Stimulated activated CD4-positive, alpha-beta T cell treated with anti-CD3 and anti-CD28 coated beads, Interleukin-2, amount 100 ng/mL, for 24 hours (primary cell): ENCODE results near the gene EPN1.

ENCODE experiments used
- DNase-seq, 2 donors: peaks; one replicate each; pipeline ENCODE4 v3.0.0-alpha.2; 2020

The EPN1 gene

DNA sequence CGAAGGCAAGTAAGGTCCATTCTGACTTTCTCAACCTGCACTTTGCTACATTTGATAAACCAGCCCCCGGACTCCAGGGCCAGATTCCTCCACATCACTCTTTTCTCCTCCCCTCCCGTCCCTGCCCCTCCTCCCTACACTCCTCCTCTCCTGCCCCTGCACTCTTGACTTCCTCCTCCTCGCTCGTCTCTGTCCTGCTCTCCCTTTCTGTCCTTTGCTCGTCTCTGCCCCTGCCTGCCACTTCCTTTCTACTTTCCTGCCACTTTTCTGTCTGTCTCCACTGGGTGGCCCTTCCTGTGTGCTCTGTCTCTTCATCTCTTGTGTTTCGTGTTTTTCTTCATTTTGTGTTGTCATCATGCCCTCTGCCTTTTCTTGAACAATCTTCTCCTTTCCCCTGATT is 13.2 kb upstream of the EPN1 start:
- DNase-seq = no peak

DNA sequence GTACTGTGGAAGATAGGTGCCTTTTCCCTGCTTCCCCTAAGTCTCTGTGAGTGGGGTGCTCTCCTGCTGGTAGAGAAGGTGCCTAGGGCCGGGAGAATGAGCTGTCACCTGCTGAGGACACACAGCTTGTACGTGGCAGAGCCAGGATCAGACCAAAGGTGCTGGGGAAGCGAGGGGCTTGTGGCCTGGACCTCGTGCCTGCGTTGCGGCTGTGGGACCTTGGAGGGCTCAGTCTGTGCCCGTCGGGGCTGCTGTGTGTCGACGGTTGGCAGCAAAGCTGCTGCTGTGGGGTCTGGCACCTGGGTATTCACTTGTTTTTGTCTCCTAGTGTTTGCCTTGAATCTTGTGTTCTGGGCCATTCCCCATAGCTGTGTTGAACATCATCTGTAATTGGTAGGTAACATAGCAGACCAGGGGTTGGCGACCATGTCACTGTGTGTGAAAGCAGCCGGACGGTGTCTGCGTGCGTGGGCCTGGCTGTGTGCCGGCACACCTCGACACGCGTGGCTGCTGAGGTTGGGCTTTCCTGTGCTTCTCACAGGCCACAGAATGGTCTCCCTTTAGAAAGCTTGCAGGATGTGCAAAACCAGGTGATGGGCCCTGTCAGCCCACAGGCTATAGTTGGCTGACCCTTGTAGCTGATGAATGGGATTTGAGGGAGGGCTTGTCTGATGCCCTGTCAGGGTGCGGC is 11.0 kb upstream of the EPN1 start:
- DNase-seq = no peak

DNA sequence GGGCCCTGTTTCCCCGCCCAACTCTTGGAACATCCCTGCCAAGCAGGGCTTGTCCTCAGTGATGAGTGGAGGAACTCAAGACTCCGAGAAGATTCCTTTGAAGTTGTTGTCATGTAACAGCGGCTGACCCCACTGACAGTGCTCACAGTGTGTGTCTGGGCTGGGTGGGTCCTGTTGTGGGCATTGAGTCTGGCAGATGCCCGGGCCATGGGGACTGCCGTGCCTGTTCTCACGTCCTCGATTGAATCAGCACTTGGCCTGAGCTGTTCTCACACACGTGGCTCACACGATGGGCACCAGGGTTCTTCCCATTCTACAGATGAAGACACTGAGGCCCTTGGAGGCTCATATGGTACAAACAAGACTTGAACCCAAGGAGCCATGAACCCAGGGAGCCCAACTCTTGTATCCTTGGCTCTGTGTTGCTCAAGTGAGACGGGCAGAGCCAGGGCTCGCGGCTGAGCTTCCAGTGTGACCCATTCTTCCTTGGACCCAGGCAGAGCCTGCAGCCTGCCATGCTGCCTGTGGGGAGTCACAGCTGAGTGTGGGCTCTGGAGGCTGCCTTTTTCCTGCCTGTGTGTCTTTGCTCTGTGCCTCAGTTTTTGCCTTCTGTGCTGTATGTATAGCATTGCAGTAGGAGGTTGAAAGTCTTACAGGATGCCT is 8.6 kb upstream of the EPN1 start:
- DNase-seq = no peak

DNA sequence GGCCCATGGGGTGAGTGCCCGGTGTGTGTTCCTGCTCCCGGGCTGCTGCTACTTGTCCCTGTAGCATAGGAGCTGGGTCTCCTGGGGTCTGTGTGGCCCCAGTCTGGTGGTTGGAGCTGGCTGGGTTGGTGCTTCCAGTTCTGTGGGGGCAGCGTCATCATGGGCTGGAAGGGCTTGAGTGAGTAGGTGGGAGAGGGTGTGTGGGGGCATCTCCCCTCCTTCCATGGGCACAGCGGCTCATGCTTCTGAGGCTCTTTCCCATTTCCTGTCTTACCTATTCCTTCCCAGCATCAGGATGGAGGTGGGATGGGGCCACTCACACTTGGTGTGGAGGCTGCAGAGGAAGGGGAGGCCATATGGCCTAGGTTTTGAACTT is 8.0 kb upstream of the EPN1 start:
- no peak for DNase-seq

DNA sequence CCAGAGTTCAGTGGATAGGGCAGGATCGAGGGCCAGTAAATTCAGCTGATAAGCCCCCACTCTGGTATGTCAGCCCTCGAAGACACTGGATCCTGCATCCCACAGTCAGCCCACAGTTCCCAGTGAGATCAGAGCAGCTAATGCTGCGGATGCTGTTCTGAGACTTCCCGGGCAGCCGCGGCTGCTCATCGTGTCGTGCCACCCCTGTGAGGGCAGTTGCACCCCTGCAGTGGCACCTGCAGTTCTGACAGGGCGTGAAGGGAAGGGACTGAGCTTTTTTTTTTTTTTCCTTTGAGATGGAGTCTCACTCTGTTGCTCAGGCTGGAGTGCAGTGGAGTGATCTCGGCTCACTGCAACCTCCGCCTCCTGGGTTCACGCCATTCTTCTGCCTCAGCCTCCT is 7.5 kb upstream of the EPN1 start:
- DNase-seq = no peak

DNA sequence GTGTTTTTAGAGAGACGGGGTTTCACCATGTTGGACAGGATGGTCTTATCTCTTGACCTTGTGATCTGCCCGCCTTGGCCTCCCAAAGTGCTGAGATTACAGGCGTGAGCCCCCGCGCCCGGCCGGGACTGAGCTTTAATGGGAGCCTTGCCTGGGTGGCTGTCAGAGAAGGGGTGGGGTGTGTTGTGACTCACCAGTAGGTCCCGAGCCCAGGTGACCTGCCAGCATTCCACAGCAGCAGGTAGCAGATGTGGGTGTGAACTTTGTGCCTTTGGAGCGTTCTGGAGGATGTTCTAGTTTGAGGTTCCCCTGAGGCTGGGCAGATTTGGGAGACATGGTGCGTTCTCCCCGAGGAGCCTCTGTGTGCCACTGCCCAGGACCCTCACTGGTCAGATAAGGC is 7.1 kb upstream of the EPN1 start:
- no peak for DNase-seq

DNA sequence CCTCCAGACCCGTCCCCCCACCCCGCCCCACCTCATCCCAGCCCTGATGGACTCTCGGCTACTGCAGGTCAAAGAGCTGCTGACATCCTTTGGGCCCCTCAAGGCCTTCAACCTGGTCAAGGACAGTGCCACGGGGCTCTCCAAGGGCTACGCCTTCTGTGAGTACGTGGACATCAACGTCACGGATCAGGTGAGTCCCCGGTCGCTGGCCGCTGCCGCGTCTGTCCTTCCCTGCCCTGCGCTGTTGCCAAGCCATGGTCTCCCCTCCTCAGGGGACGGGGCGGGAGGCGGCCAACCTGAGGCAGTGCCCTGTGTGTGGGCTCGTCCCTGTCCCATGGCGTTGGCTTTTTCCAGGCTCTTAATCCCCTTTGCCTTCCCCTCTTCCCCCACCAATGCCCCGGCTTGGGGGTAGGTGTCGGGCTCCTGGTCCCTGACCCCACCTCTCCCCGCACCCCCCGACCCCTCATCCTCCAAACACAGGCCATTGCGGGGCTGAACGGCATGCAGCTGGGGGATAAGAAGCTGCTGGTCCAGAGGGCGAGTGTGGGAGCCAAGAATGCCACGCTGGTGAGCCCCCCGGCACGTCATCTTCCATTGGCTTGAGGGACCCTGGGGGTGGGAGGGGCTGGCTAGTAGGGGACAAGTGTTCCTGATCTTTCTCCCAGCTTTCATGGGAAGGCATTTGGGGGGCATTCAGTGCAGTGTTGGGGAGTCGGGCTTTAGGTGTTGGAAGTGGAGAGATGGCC is 6.2 kb upstream of the EPN1 start:
- DNase-seq = no peak

DNA sequence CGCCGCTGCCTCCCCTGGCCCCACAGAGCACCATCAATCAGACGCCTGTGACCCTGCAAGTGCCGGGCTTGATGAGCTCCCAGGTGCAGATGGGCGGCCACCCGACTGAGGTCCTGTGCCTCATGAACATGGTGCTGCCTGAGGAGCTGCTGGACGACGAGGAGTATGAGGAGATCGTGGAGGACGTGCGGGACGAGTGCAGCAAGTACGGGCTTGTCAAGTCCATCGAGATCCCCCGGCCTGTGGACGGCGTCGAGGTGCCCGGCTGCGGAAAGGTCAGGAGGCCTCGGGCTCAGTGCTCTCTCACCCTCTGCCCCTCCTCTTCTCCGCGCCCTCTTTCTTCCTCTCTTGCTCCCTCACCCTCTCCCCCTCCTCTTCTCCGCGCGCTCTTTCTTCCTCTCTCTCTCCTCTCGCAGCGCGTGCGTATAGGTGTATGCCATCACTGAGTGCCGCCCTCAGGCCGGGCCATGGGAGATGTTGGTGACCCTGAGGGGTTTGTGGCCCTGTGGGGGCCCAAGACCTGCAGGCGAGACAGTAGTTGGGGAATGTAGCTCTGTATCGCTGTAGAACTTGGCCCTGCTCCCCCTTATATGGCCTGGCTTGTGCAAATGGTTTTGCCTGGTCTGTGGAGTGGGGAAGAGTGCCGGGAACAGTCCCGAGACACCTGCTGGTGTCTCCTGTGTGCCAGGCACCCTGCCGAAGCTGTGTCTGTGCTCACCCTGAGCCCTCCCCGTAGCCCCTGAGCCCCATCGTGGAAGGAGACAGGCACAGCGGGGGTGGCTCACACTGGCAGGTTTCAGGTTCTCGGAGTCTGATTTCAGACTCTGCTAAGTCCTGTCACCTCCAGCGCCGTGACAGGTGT is 5.4 kb upstream of the EPN1 start:
- no peak for DNase-seq

DNA sequence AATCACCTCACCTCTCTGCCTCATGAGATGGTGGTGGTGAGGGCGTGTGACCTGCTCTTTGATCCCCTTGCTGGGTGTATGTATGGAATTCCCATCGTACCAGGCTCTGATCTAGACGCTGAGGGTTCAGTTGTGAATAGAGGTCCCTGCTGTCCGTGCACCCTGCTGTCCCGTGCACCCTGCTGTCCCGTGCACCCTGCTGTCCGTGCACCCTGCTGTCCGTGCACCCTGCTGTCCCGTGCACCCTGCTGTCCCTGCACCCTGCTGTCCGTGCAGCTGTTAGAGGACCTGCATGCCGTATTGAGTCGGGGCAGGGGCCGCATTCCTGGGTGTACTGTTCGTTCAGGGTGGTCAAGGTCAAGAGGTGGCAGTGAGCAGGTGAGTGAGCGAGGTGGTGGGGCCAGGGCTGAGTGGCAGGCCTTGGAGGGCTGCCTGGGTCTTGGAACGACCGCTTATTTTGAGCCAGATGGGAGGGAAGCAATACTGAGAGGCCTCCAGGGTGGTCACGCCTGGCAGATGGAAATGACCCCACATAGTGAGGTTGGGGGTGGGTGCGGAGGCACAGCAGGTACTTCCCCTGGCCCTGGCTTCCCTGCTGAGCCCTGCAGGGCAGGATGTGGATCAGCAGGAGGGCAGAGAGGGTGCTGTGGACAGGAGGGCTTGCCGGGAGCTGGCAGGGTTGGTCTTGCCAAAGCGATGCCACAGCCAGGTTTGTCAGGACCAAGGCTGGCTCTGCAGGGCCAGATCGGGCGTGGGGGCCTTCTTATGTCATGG is 4.6 kb upstream of the EPN1 start:
- DNase-seq = peak in 1 of 2 donors; percentile 37

DNA sequence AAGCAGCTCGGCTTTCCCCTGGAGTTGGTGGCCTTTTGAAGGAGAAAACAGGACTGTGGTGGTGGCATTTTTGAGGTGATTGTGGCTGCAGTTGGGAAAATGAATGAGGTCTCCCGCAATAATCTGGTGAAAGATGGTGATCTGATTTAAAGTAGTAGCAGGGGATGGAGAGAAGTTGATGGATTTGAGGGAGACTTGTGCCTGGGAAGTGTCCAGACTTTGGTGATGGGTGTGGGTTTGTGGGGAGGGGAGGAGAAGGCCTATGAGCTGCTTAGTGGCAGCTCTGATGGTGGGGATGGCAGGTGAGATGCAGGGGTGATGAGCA is 4.0 kb upstream of the EPN1 start:
- DNase-seq = no peak

DNA sequence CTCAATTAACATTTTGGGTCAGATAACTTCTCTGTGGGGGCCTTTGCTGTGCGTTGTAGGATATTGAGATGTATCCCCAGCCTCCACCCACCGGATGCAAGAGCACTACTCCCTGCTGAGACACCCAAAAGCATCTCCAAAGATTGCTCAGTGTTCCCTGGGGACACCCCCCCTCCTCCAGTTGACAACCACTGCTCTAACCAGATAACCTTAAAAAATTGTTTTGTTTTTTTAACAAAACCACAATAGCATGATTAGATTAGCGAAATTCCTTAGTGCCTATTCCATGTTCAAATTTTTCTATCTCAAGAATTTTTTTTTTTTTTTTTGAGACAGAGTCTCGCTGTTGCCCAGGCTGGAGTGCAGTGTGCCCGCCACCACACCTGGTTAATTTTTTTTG is 2.6 kb upstream of the EPN1 start:
- no peak for DNase-seq

DNA sequence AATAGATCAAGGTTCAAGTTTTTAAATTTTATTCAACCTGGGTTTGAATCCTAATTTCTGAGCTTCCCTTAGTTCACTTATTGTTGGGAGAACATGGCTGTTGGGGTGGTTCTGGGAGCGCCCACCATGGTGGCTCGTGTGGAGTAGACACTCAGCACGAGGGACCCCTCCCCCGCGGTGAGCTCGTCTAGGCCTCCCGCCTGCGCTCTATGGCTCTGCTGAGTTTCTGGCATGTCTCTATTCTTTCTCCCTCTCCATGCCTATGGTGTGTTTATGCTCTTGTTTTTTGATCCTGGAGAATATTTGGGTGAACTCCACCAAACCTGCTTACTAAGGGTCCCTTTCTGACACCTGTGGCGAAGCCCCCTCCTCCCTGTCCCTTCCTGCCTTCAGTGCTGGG is 1.6 kb upstream of the EPN1 start:
- DNase-seq = no peak

DNA sequence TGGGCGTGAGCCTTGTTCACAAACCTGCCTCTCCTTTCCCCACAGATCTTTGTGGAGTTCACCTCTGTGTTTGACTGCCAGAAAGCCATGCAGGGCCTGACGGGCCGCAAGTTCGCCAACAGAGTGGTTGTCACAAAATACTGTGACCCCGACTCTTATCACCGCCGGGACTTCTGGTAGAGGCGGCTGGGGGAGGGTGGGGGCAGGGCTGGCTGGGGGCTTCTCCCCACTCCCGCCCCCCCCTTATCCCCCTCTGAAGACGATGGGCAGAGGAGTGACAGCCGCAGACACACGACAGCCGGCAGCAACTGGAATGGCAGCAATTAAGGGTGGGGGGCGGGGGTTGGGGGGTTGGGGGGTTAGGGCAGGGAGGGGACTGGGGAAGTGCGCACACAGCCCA is 1.1 kb upstream of the EPN1 start:
- DNase-seq = no peak

DNA sequence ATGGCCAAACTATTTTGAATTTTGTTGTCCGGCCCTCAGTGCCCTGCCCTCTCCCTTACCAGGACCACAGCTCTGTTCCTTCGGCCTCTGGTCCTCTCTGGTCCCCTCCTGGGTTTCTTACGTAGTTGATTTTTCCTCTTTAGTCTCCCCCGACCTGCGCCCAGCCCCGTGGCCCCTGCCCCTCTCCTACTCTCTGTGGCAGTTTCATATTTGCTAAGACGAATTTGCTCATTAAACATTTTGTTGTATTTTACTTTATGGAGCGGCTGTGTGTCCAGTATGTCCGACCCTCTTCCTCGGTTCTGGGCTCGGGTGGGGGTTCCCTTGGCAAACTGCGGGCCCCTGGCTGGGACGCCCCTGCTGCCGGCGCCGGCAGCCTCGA is 576 bp upstream of the EPN1 start:
- DNase-seq = no peak

DNA sequence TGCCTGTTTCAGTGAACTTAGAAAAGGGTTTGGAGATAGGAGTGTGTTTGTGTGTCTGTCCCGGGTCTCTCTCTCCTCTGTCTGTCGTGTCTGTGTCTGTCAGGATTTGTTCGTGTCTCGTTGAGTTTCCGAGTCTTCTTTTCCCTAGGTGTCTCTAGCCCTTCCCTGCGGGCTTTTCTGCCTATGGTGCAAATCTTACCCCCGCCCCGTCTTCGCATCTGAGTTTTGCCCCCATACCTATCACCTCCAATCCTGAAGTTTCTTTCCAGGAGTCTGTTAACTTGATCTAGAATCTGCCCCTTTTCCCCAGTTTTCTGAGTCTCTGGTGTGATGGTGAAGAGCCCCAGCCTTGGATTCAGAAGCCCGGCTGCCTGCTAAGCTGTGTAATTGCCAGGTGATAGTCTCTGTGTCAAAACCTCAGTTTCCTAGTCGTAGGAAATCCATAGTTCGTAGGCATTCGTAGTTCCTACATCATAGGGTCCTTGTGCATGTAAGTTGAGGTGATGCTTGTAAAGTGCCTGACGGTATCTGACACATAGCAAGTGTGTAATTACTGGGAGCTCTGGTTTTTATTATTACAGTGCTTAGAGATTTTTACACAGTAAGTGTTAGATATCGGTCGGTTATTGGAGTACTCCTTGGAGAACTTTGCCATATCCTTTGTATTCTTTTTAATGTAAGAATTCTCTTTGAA is 782 bp downstream of the EPN1 start:
- no peak for DNase-seq

DNA sequence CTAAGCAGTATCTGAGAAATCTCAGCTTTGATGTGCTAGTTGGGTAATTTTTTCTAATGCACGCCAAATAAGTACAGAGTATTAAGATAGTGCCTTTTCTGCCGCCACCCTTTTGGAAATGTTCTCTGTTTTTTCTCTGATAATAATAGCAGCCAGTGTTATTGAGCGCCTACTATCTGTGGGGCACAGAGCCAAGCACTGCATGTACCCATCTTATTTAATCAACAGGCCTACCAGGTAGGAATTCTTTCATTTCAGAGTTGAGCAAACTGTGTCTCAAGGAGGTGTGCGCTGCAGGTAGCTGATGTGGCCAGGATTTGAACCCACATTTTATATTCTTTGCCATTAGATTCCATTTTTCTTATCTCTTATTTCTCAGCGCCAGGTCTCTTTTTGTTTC is 1.4 kb downstream of the EPN1 start:
- no peak for DNase-seq

DNA sequence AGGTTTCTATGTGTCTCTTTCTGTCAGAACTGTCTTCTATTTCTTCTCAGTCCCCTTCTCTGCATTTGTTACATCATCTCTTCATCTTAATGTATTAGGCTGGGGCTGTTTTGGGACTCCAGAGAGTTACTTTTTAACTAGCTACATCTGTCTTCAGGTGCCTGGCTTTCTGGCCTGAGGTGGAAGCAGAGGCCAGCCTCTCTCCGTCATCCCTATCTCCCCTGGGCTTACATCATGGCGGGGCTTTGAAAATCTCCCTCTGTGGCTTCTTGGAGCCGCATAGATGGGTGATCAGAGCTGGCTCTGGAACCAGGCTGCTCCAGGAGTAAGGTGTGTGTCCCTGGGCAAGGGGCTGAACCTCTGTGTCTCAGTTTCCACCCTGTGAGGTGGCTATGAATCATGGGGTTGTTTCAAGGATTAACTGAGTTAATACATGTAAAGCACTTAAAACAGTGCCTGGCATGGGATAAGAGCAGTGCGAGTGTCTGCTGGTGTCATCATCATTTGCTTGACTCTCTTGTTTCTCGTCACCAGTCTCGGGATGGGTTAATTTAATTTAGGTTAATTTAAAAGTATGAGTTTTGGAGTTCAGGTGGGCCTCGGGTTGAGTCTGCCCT is 2.0 kb downstream of the EPN1 start:
- DNase-seq = no peak

DNA sequence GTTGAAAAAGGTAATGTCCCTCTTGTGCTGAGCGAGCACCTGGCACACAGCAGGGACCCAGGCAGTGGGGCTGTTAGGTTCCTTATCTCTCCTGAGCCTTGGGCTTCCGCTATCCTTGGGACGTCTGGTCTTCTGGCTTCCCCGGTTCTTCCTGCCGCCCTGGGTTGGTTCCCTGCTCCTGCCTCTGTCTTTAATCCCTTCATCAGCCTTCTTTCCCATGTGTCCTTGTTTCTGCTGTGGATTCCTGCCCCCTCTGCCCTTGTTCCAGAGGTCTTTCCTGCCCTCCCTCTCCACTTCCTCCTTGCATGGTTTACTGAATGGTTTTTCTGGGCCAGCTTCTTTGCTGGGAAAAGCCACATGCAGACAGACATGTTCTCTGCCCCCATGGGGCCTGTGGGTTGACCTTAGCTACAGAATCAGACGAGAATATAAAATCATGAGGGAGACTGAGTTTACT is 2.6 kb downstream of the EPN1 start:
- no peak for DNase-seq

DNA sequence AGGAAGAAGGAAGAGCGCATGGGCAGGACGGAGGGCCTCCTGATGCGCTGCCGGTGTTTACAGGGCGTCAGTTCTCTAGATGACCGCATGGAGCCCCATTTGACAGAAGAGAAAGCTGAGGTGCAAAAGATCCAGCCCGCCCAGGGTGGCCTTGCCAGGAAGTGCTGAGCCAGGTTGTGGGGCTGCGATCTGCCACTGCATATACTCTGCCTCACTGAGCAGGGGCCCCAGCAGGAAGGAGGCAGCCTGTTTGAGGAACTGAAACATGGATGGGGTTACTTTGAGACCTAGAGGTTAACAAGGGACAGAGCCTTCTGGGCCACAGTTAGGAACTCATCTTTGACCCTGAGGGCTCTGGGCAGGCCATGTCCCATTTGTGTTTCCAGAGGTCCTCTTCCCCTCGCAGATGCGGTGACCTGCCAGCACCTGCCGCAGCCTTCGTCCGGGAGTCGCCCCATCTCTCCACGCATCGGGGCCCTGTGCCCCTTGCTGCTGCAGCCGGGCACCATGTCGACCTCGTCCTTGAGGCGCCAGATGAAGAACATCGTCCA is 3.2 kb downstream of the EPN1 start:
- DNase-seq = no peak

DNA sequence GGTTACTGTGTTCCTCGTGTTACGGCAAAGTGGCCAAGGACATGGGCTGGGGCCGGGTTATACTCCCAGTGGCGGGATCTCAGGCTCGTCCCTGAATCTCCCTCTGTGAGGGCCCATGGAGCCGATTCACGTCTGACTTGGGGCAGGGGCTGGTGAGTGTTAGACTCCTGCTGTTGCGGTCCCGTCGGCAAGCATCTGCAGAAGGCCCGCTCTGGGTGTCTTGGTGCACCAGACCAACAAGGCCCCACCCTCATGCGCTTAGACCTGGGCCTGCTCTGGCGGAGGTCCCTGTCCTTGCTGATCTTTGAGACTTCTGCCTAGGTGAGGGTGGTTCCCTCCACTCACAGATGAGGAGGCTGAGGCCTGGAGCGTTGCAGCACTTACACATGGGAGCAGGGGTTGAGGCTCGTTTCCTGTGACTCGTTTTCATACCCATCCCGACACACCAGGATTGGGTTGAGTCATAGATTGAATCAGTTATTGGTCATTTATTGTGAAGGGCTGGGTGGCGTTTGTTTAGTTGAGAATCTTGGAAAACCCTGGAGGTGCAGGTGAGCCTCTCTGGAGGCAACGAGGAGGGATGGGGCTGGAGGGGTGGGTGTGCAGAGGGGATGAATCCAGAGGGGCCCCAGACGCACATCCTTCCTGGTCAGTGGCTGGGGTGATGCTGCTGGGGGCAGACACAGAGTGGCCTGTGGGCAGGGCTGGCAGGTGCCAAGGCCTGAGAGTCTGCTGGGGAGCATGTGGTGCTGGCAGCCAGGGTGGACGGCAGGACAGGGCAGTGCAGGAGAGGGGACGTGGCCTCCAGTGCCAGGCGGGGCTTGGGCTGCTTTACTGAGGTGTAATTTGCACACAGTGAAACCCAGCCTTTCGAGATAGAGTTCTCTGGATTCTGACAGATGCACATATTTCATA is 4.6 kb downstream of the EPN1 start:
- no peak for DNase-seq
